Sigmoid colon (tissue), 4 donors: Measurements from ENCODE around the gene ZFYVE21.

Source experiments
- EP300 ChIP-seq, 4 donors: sonication (generic); formaldehyde crosslinking; IDR thresholded peaks; one replicate each; pipeline ENCODE4 v1.6.1; 2017; ENCODE audit warnings: antibody characterized with exemption in 4 of 4
- TF ChIP-seq, protein P1 (sequence below), 4 experiments: fragments of 450-650 bp in 3 of 4; fragments of 200-600 bp in 1 of 4; IDR thresholded peaks; one replicate each; pipeline ENCODE4 v1.5.1; 2016 to 2019; ENCODE audit warnings: antibody characterized with exemption in 4 of 4, mild to moderate bottlenecking in 3 of 4, moderate library complexity in 2 of 4

DNA sequence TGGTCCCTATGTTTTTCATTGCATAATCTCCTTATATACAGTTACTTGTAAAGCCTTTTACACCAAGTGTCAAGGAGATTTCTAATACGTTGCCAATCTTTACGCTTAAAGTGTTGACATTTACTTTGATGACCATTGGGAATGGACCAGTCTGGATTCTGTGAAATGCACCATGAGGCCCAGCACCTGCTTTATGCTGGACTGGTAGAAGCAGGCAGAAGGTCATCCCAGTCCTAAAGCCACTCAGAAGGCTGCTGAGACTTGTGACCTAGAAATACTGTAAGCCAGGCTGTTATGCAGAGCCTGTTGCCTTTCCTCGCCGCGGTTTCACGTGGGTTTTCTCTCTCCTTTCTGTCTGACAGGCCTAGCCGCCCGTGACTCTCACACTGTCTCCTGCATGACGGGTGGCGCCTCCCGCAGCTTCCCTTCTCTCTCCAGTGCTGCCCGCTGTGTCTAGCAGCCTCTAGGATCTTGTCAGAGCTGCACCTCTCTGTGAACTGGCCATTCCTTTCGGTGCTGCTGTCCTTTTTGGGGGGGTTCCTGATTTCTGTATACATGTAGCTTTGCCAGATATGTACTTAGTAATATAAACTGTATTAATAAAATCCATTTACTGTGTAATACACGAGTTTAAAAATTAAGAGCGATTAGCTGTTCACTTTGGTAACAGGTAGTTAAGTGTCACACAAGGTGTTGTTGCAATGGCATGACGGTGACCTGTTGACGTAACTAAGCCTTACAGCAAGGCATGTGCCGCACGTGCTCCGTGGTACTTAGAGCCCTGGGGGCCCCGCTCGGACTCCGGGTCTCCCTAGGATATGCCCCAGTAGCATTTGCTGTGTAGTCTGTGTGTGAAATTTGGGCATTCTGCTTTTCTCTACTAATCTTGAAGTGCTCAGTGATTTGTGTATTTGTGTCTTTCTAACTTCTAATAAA, 30.1 kb upstream of the ZFYVE21 start:
- no peak for TF ChIP-seq EP300 (IDR thresholded peaks at IDR 0.05)
- TF ChIP-seq, protein P1, sequence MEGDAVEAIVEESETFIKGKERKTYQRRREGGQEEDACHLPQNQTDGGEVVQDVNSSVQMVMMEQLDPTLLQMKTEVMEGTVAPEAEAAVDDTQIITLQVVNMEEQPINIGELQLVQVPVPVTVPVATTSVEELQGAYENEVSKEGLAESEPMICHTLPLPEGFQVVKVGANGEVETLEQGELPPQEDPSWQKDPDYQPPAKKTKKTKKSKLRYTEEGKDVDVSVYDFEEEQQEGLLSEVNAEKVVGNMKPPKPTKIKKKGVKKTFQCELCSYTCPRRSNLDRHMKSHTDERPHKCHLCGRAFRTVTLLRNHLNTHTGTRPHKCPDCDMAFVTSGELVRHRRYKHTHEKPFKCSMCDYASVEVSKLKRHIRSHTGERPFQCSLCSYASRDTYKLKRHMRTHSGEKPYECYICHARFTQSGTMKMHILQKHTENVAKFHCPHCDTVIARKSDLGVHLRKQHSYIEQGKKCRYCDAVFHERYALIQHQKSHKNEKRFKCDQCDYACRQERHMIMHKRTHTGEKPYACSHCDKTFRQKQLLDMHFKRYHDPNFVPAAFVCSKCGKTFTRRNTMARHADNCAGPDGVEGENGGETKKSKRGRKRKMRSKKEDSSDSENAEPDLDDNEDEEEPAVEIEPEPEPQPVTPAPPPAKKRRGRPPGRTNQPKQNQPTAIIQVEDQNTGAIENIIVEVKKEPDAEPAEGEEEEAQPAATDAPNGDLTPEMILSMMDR (IDR thresholded peaks at IDR 0.05) = no peak
